Mammary microvascular endothelial cell (primary cell): Measurements from ENCODE around the gene GNG10. TPM values are rescaled to one million over a fixed set of nuclear protein-coding genes. Genes with fewer than 3 reads are reported as not detected.

Experiments used
- total RNA-seq: library from RNA; depleted of rRNA; stranded (reverse); fragments of >200 nt; gene quantifications from 2 replicates; pipeline ENCODE4 v1.2.3, GENCODE V29; 2015

The GNG10 gene
- 101 and 106 TPM in 2 replicates for total RNA-seq

GRCh38 chr9:111661150-111661801 is at the start of gene GNG10:
GNG10 (plus strand) TSS chr9:111661605; CDS start chr9:111661635, 30 bp downstream.

GRCh38 chr9:111631214-111631971 is 30.0 kb upstream of the GNG10 start, which contains the start of gene DNAJC25:
DNAJC25 (plus strand) TSS chr9:111631334; CDS start chr9:111631408, 74 bp downstream.

Other genes with a start within 250 kb of the GNG10 start
- gene ECPAS, start 177.2 kb upstream of the GNG10 start, total RNA-seq = 44.7 and 59.1 TPM in 2 replicates
- 0.47 and 0.69 TPM in 2 replicates for gene ZNF483, start 136.4 kb upstream of the GNG10 start, total RNA-seq
- gene PTGR1, start 62.0 kb upstream of the GNG10 start, total RNA-seq = 53.3 and 54.8 TPM in 2 replicates
- gene DNAJC25, start 30.3 kb upstream of the GNG10 start, total RNA-seq = 4.2 and 4.8 TPM in 2 replicates
- not detected in 2 replicates for gene SHOC1, start 133.3 kb downstream of the GNG10 start, total RNA-seq
- 66.5 and 67.7 TPM in 2 replicates for gene UGCG, start 235.2 kb downstream of the GNG10 start, total RNA-seq